Upper lobe of left lung (tissue), 4 donors: ENCODE data around the gene LRRC10.

Experiments
- CTCF ChIP-seq, 6 experiments: fragments of 450-650 bp in 4 of 6; fragments of 200-600 bp in 2 of 6; sonication (generic) in 2 of 6; IDR thresholded peaks; one replicate each; pipeline ENCODE4 v1.5.1; 2016 to 2019; ENCODE audit warnings: antibody characterized with exemption in 6 of 6
- EP300 ChIP-seq, 4 donors: sonication (generic); formaldehyde crosslinking; IDR thresholded peaks; one replicate each; pipeline ENCODE4 v1.5.1; 2017; ENCODE audit warnings: antibody characterized with exemption in 4 of 4, control low read depth in 2 of 4
- POLR2AphosphoS5 ChIP-seq, 2 donors: sonication (generic); formaldehyde crosslinking; IDR thresholded peaks; one replicate each; pipeline ENCODE4 v1.5.1; 2017; ENCODE audit warnings: antibody characterized with exemption in 2 of 2

GRCh38 chr12:69563166-69563762 lies 47.4 kb downstream of the LRRC10 start:
- TF ChIP-seq POLR2AphosphoS5 (IDR thresholded peaks at IDR 0.05), result no peak
- no peak for TF ChIP-seq CTCF (IDR thresholded peaks at IDR 0.05)
- no peak for TF ChIP-seq EP300 (IDR thresholded peaks at IDR 0.05)
